ENCODE results near the gene UBE2U.

- TF ChIP-seq CTCF (IDR thresholded peaks at IDR 0.05) (no peak), TEAD1 (CRISPR knock-in tag; IDR thresholded peaks at IDR 0.05) (no peak), USF2 (CRISPR knock-in tag; IDR thresholded peaks at IDR 0.05) (no peak), CREB1 (CRISPR knock-in tag; IDR thresholded peaks at IDR 0.05) (no peak), TEAD4 (CRISPR knock-in tag; IDR thresholded peaks at IDR 0.05) (no peak), NR3C1 (CRISPR knock-in tag; conservative IDR thresholded peaks at IDR 0.05; ENCODE audit: low read depth) (no peak), IRF2 (CRISPR knock-in tag; IDR thresholded peaks at IDR 0.05; ENCODE audit: borderline replicate concordance, low read depth) (no peak), ZNF317 (CRISPR knock-in tag; IDR thresholded peaks at IDR 0.05; ENCODE audit: borderline replicate concordance, low read depth) (no peak), TP53 (CRISPR knock-in tag; IDR thresholded peaks at IDR 0.05) (no peak)
Observed at GRCh38 chr1:64196074-64196870, 7.2 kb upstream of the UBE2U start.
